Measurements from ENCODE around the gene STK10. TPM values are rescaled to one million over a fixed set of nuclear protein-coding genes. Genes with fewer than 3 reads are reported as not detected.

STK10 gene
- total and polyA plus RNA-seq, 4 donors = 17.2 to 65.4 (median 43.6) TPM

GRCh38 chr5:172050080-172050479 lies 137.9 kb downstream of the STK10 start:
- no peak overlapping the region for H3K4me3 ChIP-seq
- TF ChIP-seq, protein P1, sequence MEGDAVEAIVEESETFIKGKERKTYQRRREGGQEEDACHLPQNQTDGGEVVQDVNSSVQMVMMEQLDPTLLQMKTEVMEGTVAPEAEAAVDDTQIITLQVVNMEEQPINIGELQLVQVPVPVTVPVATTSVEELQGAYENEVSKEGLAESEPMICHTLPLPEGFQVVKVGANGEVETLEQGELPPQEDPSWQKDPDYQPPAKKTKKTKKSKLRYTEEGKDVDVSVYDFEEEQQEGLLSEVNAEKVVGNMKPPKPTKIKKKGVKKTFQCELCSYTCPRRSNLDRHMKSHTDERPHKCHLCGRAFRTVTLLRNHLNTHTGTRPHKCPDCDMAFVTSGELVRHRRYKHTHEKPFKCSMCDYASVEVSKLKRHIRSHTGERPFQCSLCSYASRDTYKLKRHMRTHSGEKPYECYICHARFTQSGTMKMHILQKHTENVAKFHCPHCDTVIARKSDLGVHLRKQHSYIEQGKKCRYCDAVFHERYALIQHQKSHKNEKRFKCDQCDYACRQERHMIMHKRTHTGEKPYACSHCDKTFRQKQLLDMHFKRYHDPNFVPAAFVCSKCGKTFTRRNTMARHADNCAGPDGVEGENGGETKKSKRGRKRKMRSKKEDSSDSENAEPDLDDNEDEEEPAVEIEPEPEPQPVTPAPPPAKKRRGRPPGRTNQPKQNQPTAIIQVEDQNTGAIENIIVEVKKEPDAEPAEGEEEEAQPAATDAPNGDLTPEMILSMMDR (IDR thresholded peaks at IDR 0.05; ENCODE audit: control extremely low read depth, extremely low read depth) = no peak
- no peaks in the 10 kb centered on the region for H3K27me3 ChIP-seq (ENCODE audit: control insufficient read depth in 3 of 3, insufficient read depth in 3 of 3, low read length in 2 of 3)
- H3K9ac ChIP-seq (ENCODE audit: insufficient read depth in 1 of 2, low read length in 2 of 2) = no peak overlapping the region
- H3K36me3 ChIP-seq (ENCODE audit: control insufficient read depth in 4 of 4, insufficient read depth in 4 of 4, low read length in 4 of 4) = peaks cover 0 to 48% (median 5%) of the 10 kb centered on the region in 4 donors
- no peak overlapping the region for H3K27ac ChIP-seq (ENCODE audit: low read depth in 1 of 2, low read length in 1 of 2)
- H3K9me3 ChIP-seq (ENCODE audit: control insufficient read depth in 4 of 4, insufficient read depth in 3 of 4, low read length in 3 of 4) = peaks cover 0 to 1% (median 0%) of the 10 kb centered on the region in 4 donors
- ATAC-seq (ENCODE audit: insufficient read depth, low FRiP score) = no peak
- 43 to 73% methylated on average over 4 of the region's 4 CpGs for WGBS, 2 donors
- DNase-seq = no peak
- H3K4me1 ChIP-seq (ENCODE audit: control insufficient read depth in 5 of 5, insufficient read depth in 5 of 5, low read length in 5 of 5) = peaks cover 0 to 3% (median 0%) of the 10 kb centered on the region in 5 donors

DNA sequence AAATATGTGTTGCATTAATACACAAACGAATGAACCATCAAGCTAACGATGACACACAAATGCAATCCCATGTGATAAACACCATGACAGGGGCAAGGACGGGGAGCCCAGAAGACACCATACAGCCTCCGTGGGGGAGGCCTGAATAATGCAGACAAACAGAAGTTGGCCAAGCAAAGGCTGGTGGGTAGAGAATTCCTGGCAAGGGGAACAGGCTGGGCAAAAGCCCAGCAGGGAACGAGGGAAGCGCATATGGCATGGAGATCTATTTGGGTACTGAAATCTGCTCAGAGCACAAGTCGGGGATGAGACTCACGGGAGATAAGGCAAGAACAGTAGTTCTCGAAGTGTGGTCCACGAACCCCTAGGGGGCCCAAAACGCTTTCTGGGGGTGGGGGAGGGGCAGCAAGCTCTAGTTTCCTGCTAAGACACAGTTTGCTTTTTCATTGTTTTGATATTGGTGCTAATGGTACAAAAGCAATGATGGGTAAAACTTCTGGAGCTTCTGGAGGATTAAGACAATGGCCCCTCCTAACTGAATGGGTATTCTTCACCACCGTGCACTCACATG lies 138.7 kb downstream of the STK10 start:
- ATAC-seq (ENCODE audit: insufficient read depth, low FRiP score) (no peak), DNase-seq (no peak)
- no peak overlapping the region for H3K9ac ChIP-seq (ENCODE audit: insufficient read depth in 1 of 2, low read length in 2 of 2)
- 88 to 93% methylated on average over 12 of the region's 12 CpGs for WGBS, 2 donors
- peaks cover 0 to 47% (median 5%) of the 10 kb centered on the region in 4 donors for H3K36me3 ChIP-seq (ENCODE audit: control insufficient read depth in 4 of 4, insufficient read depth in 4 of 4, low read length in 4 of 4)
- no peaks in the 10 kb centered on the region for H3K9me3 ChIP-seq (ENCODE audit: control insufficient read depth in 4 of 4, insufficient read depth in 3 of 4, low read length in 3 of 4)
- no peak overlapping the region for H3K27ac ChIP-seq (ENCODE audit: low read depth in 1 of 2, low read length in 1 of 2)
- H3K27me3 ChIP-seq (ENCODE audit: control insufficient read depth in 3 of 3, insufficient read depth in 3 of 3, low read length in 2 of 3) = no peaks in the 10 kb centered on the region
- H3K4me1 ChIP-seq (ENCODE audit: control insufficient read depth in 5 of 5, insufficient read depth in 5 of 5, low read length in 5 of 5) = peaks cover 0 to 3% (median 0%) of the 10 kb centered on the region in 5 donors
- TF ChIP-seq, protein P1 (IDR thresholded peaks at IDR 0.05; ENCODE audit: control extremely low read depth, extremely low read depth) = no peak
- no peak overlapping the region for H3K4me3 ChIP-seq

DNA sequence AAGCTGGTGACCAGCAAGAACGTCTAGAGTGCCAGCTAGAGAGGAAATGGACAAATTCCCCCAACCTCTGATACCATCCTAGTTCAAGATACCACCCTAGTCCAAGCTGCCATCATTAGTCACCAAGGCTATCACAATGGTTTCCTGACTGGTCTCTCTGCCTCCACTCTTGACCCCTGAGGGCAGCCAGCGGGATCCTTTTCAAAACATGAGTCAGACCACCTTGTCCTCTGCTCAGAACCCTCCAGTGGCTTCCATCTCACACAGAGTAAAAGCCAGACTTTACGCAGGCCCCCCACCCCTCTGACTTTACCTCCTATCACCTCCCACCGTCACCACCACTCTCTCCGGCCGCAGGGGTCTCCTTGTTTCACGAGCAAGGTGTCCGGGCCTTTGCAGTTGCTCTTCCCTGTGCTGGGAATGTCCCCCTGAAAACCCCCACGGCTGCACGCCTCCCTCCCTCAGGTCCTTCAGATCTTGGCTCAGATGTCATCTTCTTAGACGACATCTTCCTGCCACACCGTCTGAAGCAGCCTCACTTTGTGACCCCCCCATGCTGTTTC lies 139.4 kb downstream of the STK10 start:
- no peak for ATAC-seq (ENCODE audit: insufficient read depth, low FRiP score)

More for the DNA sequence above, 139.4 kb downstream of the STK10 start:
- no peak overlapping the region for H3K4me3 ChIP-seq
- no peak overlapping the region for H3K27ac ChIP-seq (ENCODE audit: low read depth in 1 of 2, low read length in 1 of 2)
- H3K9ac ChIP-seq (ENCODE audit: insufficient read depth in 1 of 2, low read length in 2 of 2) = no peak overlapping the region
- TF ChIP-seq, protein P1 (IDR thresholded peaks at IDR 0.05; ENCODE audit: control extremely low read depth, extremely low read depth) = no peak
- WGBS, 2 donors = 89 to 92% methylated on average over 12 of the region's 12 CpGs
- H3K27me3 ChIP-seq (ENCODE audit: control insufficient read depth in 3 of 3, insufficient read depth in 3 of 3, low read length in 2 of 3) = no peaks in the 10 kb centered on the region
- DNase-seq = no peak
- peaks cover 0 to 3% (median 0%) of the 10 kb centered on the region in 5 donors for H3K4me1 ChIP-seq (ENCODE audit: control insufficient read depth in 5 of 5, insufficient read depth in 5 of 5, low read length in 5 of 5)
- peaks cover 0 to 47% (median 5%) of the 10 kb centered on the region in 4 donors for H3K36me3 ChIP-seq (ENCODE audit: control insufficient read depth in 4 of 4, insufficient read depth in 4 of 4, low read length in 4 of 4)
- no peaks in the 10 kb centered on the region for H3K9me3 ChIP-seq (ENCODE audit: control insufficient read depth in 4 of 4, insufficient read depth in 3 of 4, low read length in 3 of 4)
